ENCODE results near the gene CACNA1G. TPM values are rescaled to one million over a fixed set of nuclear protein-coding genes. Genes with fewer than 3 reads are reported as not detected.
A peak's percentile ranks its signal among the peaks of the same experiment; 100 is the strongest.

Gene CACNA1G
- total RNA-seq, 3 donors from 2014 or later: 0.07 to 0.32 (median 0.12) TPM

- intact Hi-C loops (cut with DNase I, micrococcal nuclease): loop anchor here in 1 of 2 donors (5.0 kb wide), 1 partner anchor 81 kb away; the partner anchor contains the start of gene SPATA20
- ATAC-seq (peak; percentile 55), DNase-seq (peak; percentile 75 to 80 (median 79))
- TF ChIP-seq, protein P1, sequence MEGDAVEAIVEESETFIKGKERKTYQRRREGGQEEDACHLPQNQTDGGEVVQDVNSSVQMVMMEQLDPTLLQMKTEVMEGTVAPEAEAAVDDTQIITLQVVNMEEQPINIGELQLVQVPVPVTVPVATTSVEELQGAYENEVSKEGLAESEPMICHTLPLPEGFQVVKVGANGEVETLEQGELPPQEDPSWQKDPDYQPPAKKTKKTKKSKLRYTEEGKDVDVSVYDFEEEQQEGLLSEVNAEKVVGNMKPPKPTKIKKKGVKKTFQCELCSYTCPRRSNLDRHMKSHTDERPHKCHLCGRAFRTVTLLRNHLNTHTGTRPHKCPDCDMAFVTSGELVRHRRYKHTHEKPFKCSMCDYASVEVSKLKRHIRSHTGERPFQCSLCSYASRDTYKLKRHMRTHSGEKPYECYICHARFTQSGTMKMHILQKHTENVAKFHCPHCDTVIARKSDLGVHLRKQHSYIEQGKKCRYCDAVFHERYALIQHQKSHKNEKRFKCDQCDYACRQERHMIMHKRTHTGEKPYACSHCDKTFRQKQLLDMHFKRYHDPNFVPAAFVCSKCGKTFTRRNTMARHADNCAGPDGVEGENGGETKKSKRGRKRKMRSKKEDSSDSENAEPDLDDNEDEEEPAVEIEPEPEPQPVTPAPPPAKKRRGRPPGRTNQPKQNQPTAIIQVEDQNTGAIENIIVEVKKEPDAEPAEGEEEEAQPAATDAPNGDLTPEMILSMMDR (IDR thresholded peaks at IDR 0.05): no peak
- peaks cover 28% of the 10 kb centered on the region for H3K4me1 ChIP-seq (ENCODE audit: low read depth)
- H3K36me3 ChIP-seq (ENCODE audit: low read depth): no peaks in the 10 kb centered on the region
- H3K9me3 ChIP-seq: no peaks in the 10 kb centered on the region
- no peak overlapping the region for H3K4me3 ChIP-seq
Observed at GRCh38 chr17:50627782-50628601, 67.5 kb downstream of the CACNA1G start.

GRCh38 chr17:50629902-50630301 lies 69.4 kb downstream of the CACNA1G start:
- no peak for ATAC-seq
- H3K36me3 ChIP-seq (ENCODE audit: low read depth): no peaks in the 10 kb centered on the region
- H3K9me3 ChIP-seq: no peaks in the 10 kb centered on the region
- TF ChIP-seq, protein P1 (IDR thresholded peaks at IDR 0.05): no peak
- no peak overlapping the region for H3K4me3 ChIP-seq
- DNase-seq: no peak
- intact Hi-C loops (cut with DNase I, micrococcal nuclease): loop anchor here (5.0 to 10.0 kb wide), 3 partner anchors 55 to 83 kb away; partner anchors contain the start of gene SPATA20 (in 1 of the 2)
- peaks cover 34% of the 10 kb centered on the region for H3K4me1 ChIP-seq (ENCODE audit: low read depth)

DNA sequence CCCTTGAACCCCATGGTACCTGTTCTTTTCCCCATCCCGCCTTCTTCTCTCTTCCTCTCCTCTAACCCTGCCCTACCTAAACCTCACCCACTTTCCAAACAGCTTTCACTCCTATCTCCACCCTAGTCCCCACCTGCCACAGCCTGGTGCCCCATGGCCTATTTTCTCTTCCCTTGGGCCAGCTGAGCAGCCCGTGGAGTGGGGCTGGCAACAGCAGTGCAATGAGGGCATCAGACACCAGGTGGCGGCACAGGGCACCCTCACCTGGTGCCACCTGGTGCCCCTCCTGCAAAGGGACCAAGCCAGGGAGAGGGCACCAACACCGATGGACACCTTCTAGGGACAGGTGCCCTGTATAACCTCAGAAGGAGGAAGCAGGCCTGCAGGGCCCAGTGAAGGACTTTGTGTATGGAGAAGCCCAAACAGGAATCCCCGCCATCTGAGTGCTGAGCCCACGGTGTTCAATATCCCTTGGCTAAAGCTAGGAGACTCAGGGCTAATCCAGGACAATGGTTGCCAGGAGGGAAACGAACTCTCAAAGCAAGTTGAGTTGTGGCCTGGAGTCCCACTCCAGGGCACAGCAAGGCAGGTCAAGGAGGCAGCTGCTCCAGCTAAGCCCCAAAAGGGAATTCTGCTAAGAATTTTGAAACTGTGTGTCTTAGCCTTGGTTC lies 70.1 kb downstream of the CACNA1G start:
- H3K4me3 ChIP-seq: no peak overlapping the region
- TF ChIP-seq, protein P1 (IDR thresholded peaks at IDR 0.05): peak; percentile 77
- peaks cover 37% of the 10 kb centered on the region for H3K4me1 ChIP-seq (ENCODE audit: low read depth)
- ATAC-seq (peak; percentile 81), DNase-seq (peak; percentile 89 to 96 (median 95))
- no peaks in the 10 kb centered on the region for H3K36me3 ChIP-seq (ENCODE audit: low read depth)
- H3K9me3 ChIP-seq: no peaks in the 10 kb centered on the region
- intact Hi-C loops (cut with DNase I, micrococcal nuclease): loop anchor here (5.0 to 10.0 kb wide), 2 partner anchors 54 to 62 kb away; no protein-coding TSS in a partner anchor

- intact Hi-C loops (cut with DNase I, micrococcal nuclease): loop anchor here (5.0 to 10.0 kb wide), 2 partner anchors 53 to 61 kb away; no protein-coding TSS in a partner anchor
- Histone ChIP-seq H3K4me1 (ENCODE audit: low read depth) (peaks cover 38% of the 10 kb centered on the region), H3K4me3 (no peak overlapping the region), H3K9me3 (no peaks in the 10 kb centered on the region), H3K36me3 (ENCODE audit: low read depth) (no peaks in the 10 kb centered on the region)
- peak in 2 of 3 donors; percentile 40 to 49 for DNase-seq
- ATAC-seq: no peak
- TF ChIP-seq, protein P1 (IDR thresholded peaks at IDR 0.05): no peak
Observed at GRCh38 chr17:50631195-50631907, 70.8 kb downstream of the CACNA1G start.

GRCh38 chr17:50631908-50632571 lies 71.5 kb downstream of the CACNA1G start:
- intact Hi-C loops (cut with DNase I, micrococcal nuclease): loop anchor here (5.0 to 10.0 kb wide), 2 partner anchors 53 to 60 kb away; no protein-coding TSS in a partner anchor
- ATAC-seq: no peak
- H3K4me1 ChIP-seq (ENCODE audit: low read depth): peaks cover 45% of the 10 kb centered on the region

More at GRCh38 chr17:50631908-50632571, 71.5 kb downstream of the CACNA1G start:
- Histone ChIP-seq H3K4me3 (no peak overlapping the region), H3K36me3 (ENCODE audit: low read depth) (no peaks in the 10 kb centered on the region), H3K9me3 (no peaks in the 10 kb centered on the region)
- DNase-seq: peak in 2 of 3 donors; percentile 8 to 28
- TF ChIP-seq, protein P1 (IDR thresholded peaks at IDR 0.05): no peak
